Transverse colon (tissue), 4 donors: ENCODE data around the gene GABPB1. TPM values are rescaled to one million over a fixed set of nuclear protein-coding genes. Genes with fewer than 3 reads are reported as not detected.
A peak's percentile ranks its signal among the peaks of the same experiment; 100 is the strongest.

Source experiments
- DNase-seq: peaks from one replicate; pipeline ENCODE4 v3.0.0-alpha.2; 2019
- H3K27ac ChIP-seq, 4 donors: fragments of 200-600 bp; sonication (generic); 2 replicates each; pipeline ENCODE4 v1.5.1; 2016 to 2018; ENCODE audit warnings: inconsistent platforms in 4 of 4
- H3K27me3 ChIP-seq: fragments of 200-600 bp; sonication (generic); 2 replicates; pipeline ENCODE4 v1.5.1; 2017; ENCODE audit warnings: inconsistent platforms
- H3K36me3 ChIP-seq, 4 donors: fragments of 200-600 bp; sonication (generic); 2 replicates each; pipeline ENCODE4 v1.5.1; 2017 to 2019; ENCODE audit warnings: inconsistent platforms in 4 of 4
- H3K4me1 ChIP-seq, 4 donors: fragments of 200-600 bp; sonication (generic); 2 replicates each; pipeline ENCODE4 v1.5.1; 2017 to 2020; ENCODE audit warnings: inconsistent platforms in 4 of 4
- H3K4me3 ChIP-seq, 4 donors: fragments of 200-600 bp; sonication (generic); 1 replicate in 1 of 4; 2 replicates in 3 of 4; pipeline versions ENCODE4 v1.5.1 to v1.6.1; 2017 to 2019; ENCODE audit warnings: inconsistent platforms in 4 of 4
- H3K9me3 ChIP-seq, 2 donors: fragments of 200-600 bp; sonication (generic); 2 replicates each; pipeline ENCODE4 v1.5.1; 2017 to 2019; ENCODE audit warnings: inconsistent platforms in 2 of 2
- EP300 ChIP-seq: sonication (generic); formaldehyde crosslinking; IDR thresholded peaks from one replicate; pipeline ENCODE4 v1.6.1; 2017; ENCODE audit warnings: antibody characterized with exemption, low read depth
- POLR2A ChIP-seq: fragments of 450-650 bp; IDR thresholded peaks from one replicate; pipeline ENCODE4 v1.6.1; 2016; ENCODE audit warnings: antibody characterized with exemption, mild to moderate bottlenecking, moderate library complexity
- POLR2AphosphoS5 ChIP-seq, 3 donors: sonication (generic); formaldehyde crosslinking; IDR thresholded peaks; one replicate each; pipeline ENCODE4 v1.6.1; 2016; ENCODE audit warnings: antibody characterized with exemption in 3 of 3
- WGBS, 2 donors: methylation state at CpG; one replicate each; pipeline ENCODE4 v1.1.5; 2018; ENCODE audit warnings: low coverage in 1 of 2; 5-methylcytosine and 5-hydroxymethylcytosine counted together
- in situ Hi-C, 4 donors: fragments of 200-750 bp; cut with MboI; loops; one replicate each; pipeline versions ENCODE4 v1.15.0 to v1.15.1; 2017; ENCODE audit warnings: low sequenced_read_pairs in 3 of 4, low pct_ligation_motif_present in 1 of 4, low pct_unique_long_range_greater_than_20kb in 1 of 4
- intact Hi-C: fragments of 100-400 bp; cut with DNase I; formaldehyde crosslinking; loops from one replicate; pipeline ENCODE4 v1.15.1; 2023; ENCODE audit warnings: low total_unique reads
- total RNA-seq, 4 donors: library from RNA; depleted of rRNA; stranded (reverse); fragments of >200 nt; gene quantifications; one replicate each; pipeline ENCODE4 v1.1.0, GENCODE V29; 2016
- TF ChIP-seq, protein P1 (sequence below), 5 experiments: fragments of 200-600 bp in 3 of 5; fragments of 450-650 bp in 2 of 5; sonication (generic) in 3 of 5; IDR thresholded peaks; 1 replicate in 2 of 5; 2 replicates in 3 of 5; pipeline ENCODE4 v1.5.1; 2016 to 2017; ENCODE audit warnings: antibody characterized with exemption in 5 of 5, inconsistent platforms in 3 of 5, mild to moderate bottlenecking in 2 of 5, moderate library complexity in 1 of 5

Gene GABPB1
- total RNA-seq, 4 donors from 2014 or later, result 2.2 to 21.4 (median 13.1) TPM

DNA sequence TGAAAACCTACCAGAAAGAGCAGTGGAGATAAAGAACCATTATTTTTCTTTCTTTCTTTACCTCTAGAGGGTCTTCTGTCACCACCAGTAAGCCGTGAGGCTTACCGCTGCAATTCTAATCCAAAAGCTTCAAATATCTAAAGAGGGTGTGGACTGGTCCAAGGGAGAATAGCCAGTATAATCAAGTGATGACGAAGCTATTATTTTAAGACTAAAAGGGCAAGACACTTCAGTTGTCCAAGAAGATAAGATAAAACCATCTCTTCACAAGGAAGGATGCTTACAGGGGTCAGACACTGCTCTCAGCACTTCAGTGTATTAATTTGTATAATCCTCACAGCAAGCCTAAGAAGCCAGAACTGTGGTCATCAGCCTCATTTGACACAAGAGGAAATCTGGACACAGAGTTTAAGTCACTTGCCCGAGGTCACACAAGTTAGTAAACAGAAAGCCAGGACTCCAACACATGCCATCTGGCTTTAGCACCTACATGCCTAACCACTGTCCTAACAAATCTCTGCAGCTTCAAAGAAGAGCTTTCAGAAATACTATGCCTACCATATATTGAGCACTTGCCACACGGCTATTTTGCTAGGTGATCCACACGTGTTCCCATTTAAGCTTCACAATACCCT, 104.1 kb downstream of the GABPB1 start:
- no peaks in the 10 kb centered on the region for H3K27me3 ChIP-seq
- H3K4me1 ChIP-seq, result peaks cover 0 to 3% (median 0%) of the 10 kb centered on the region in 4 donors
- in situ Hi-C loops (no loop called here), intact Hi-C loops (no loop called here)
- no peaks in the 10 kb centered on the region for H3K36me3 ChIP-seq
- no peak for DNase-seq
- H3K27ac ChIP-seq, result no peak overlapping the region
- H3K9me3 ChIP-seq, result no peaks in the 10 kb centered on the region
- TF ChIP-seq, protein P1, sequence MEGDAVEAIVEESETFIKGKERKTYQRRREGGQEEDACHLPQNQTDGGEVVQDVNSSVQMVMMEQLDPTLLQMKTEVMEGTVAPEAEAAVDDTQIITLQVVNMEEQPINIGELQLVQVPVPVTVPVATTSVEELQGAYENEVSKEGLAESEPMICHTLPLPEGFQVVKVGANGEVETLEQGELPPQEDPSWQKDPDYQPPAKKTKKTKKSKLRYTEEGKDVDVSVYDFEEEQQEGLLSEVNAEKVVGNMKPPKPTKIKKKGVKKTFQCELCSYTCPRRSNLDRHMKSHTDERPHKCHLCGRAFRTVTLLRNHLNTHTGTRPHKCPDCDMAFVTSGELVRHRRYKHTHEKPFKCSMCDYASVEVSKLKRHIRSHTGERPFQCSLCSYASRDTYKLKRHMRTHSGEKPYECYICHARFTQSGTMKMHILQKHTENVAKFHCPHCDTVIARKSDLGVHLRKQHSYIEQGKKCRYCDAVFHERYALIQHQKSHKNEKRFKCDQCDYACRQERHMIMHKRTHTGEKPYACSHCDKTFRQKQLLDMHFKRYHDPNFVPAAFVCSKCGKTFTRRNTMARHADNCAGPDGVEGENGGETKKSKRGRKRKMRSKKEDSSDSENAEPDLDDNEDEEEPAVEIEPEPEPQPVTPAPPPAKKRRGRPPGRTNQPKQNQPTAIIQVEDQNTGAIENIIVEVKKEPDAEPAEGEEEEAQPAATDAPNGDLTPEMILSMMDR (IDR thresholded peaks at IDR 0.05), result no peak
- TF ChIP-seq POLR2AphosphoS5 (IDR thresholded peaks at IDR 0.05) (no peak), POLR2A (no peak), EP300 (no peak)
- WGBS, 2 donors, result 86 to 89% methylated on average over 4 to 6 of the region's 6 CpGs
- no peak overlapping the region for H3K4me3 ChIP-seq

DNA sequence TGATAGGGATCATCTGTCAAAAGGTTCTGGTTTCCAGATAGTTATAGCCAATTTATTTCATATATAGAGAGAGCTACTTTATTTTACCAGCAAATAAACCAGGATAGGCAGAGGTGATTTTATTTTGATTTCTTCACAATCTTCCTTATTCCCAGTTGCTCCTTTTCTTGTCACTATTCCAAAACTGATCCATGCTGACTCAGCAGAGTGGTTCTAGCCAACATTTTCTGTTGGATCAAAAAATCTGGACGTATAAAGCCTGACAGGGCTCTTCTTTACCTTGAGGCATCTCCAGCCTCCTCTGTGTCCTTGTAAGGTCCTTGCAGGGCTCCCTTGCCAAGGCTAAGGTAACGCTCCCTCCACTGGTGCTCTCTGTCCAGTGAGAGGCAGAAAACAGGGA, 105.3 kb downstream of the GABPB1 start:
- in situ Hi-C loops, result no loop called here
- 68% methylated on average over 2 of the region's 2 CpGs; no CpG with 5 or more reads in 1 of the 2 donors for WGBS, 2 donors

GRCh38 chr15:50248994-50249582, 105.9 kb downstream of the GABPB1 start:
- Histone ChIP-seq H3K36me3 (no peaks in the 10 kb centered on the region), H3K4me1 (peaks cover 0 to 3% (median 0%) of the 10 kb centered on the region in 4 donors), H3K4me3 (no peak overlapping the region), H3K27me3 (no peaks in the 10 kb centered on the region), H3K27ac (no peak overlapping the region), H3K9me3 (no peaks in the 10 kb centered on the region)
- TF ChIP-seq POLR2A (no peak), EP300 (no peak), POLR2AphosphoS5 (IDR thresholded peaks at IDR 0.05) (no peak)
- TF ChIP-seq, protein P1 (IDR thresholded peaks at IDR 0.05), result no peak
- in situ Hi-C loops (no loop called here), intact Hi-C loops (no loop called here)
- WGBS, 2 donors, result 65 to 87% methylated on average over 2 to 4 of the region's 4 CpGs
- no peak for DNase-seq

More for the DNA sequence above, 105.3 kb downstream of the GABPB1 start:
- no peaks in the 10 kb centered on the region for H3K9me3 ChIP-seq
- DNase-seq, result no peak
- no peak overlapping the region for H3K4me3 ChIP-seq
- H3K27ac ChIP-seq, result no peak overlapping the region
- no peaks in the 10 kb centered on the region for H3K27me3 ChIP-seq
- H3K4me1 ChIP-seq, result peaks cover 0 to 3% (median 0%) of the 10 kb centered on the region in 4 donors
- TF ChIP-seq, protein P1 (IDR thresholded peaks at IDR 0.05), result no peak
- TF ChIP-seq POLR2AphosphoS5 (IDR thresholded peaks at IDR 0.05) (no peak), POLR2A (no peak), EP300 (no peak)
- no peaks in the 10 kb centered on the region for H3K36me3 ChIP-seq
- intact Hi-C loops, result no loop called here

- Histone ChIP-seq H3K27me3 (no peaks in the 10 kb centered on the region), H3K4me1 (peaks cover 0 to 3% (median 0%) of the 10 kb centered on the region in 4 donors), H3K4me3 (no peak overlapping the region), H3K36me3 (no peaks in the 10 kb centered on the region), H3K9me3 (no peaks in the 10 kb centered on the region), H3K27ac (peak overlapping the region in 1 of 4 donors; percentile 23)
- 90% methylated on average over 14 of the region's 14 CpGs; no CpG with 5 or more reads in 1 of the 2 donors for WGBS, 2 donors
- intact Hi-C loops, result no loop called here
- in situ Hi-C loops, result no loop called here
- no peak for TF ChIP-seq POLR2A
- TF ChIP-seq, protein P1 (IDR thresholded peaks at IDR 0.05), result no peak
- TF ChIP-seq EP300, result no peak
- TF ChIP-seq POLR2AphosphoS5 (IDR thresholded peaks at IDR 0.05), result no peak
- peak; percentile 53 for DNase-seq
Observed at GRCh38 chr15:50247819-50248655, 107.0 kb downstream of the GABPB1 start.
